Mesendoderm (in vitro differentiated cells): Measurements from ENCODE around the gene DKKL1.
"Not testable (repeated sequence)": the region's sequence is repeated elsewhere in the genome, so short reads cannot be mapped to it uniquely, and the experiment has no call there.

Source experiments
- DNase-seq: peaks from one replicate; pipeline ENCODE4 v3.0.0; 2013
- H2AK5ac ChIP-seq: 2 replicates; pipeline ENCODE4 v1.6.1; 2013; ENCODE audit warnings: low read length, inconsistent platforms
- H2BK120ac ChIP-seq: 2 replicates; pipeline ENCODE4 v1.6.1; 2013; ENCODE audit warnings: low read depth, mild to moderate bottlenecking, low read length, moderate library complexity, mixed read lengths
- H2BK15ac ChIP-seq: replicated peaks from 2 replicates; pipeline ENCODE4 v1.6.1; 2013; ENCODE audit warnings: low read depth, mild to moderate bottlenecking, moderate library complexity
- H2BK5ac ChIP-seq: 2 replicates; pipeline ENCODE4 v1.6.1; 2013; ENCODE audit warnings: low read length, inconsistent platforms
- H3K18ac ChIP-seq: 2 replicates; pipeline ENCODE4 v1.6.1; 2013; ENCODE audit warnings: mild to moderate bottlenecking, low read length, mixed read lengths
- H3K23ac ChIP-seq: one replicate; pipeline ENCODE4 v1.6.1; 2013; ENCODE audit warnings: low read length
- H3K27ac ChIP-seq: 2 replicates; pipeline ENCODE4 v1.5.1; 2013; ENCODE audit warnings: low read depth, mild to moderate bottlenecking, inconsistent platforms, low read length, moderate library complexity
- H3K27me3 ChIP-seq: 2 replicates; pipeline ENCODE4 v1.6.1; 2013; ENCODE audit warnings: low read length, control low read depth, mild to moderate bottlenecking, inconsistent platforms; ENCODE audit not compliant: insufficient read depth, poor library complexity
- H3K36me3 ChIP-seq: 2 replicates; pipeline ENCODE4 v1.6.1; 2013; ENCODE audit warnings: low read length, inconsistent platforms; ENCODE audit not compliant: control insufficient read depth, insufficient read depth
- H3K4ac ChIP-seq: one replicate; pipeline ENCODE4 v1.6.1; 2013; ENCODE audit warnings: low read depth, mild to moderate bottlenecking, low read length, moderate library complexity
- H3K4me1 ChIP-seq: 2 replicates; pipeline ENCODE4 v1.6.1; 2013; ENCODE audit warnings: low read depth, low read length, inconsistent platforms; ENCODE audit not compliant: control insufficient read depth
- H3K4me2 ChIP-seq: 2 replicates; pipeline ENCODE4 v1.6.1; 2013; ENCODE audit warnings: low read length
- H3K4me3 ChIP-seq: 2 replicates; pipeline ENCODE4 v1.5.1; 2013; ENCODE audit warnings: mild to moderate bottlenecking, low read length
- H3K56ac ChIP-seq: one replicate; pipeline ENCODE4 v1.6.1; 2013; ENCODE audit warnings: low read length
- H3K79me1 ChIP-seq: 2 replicates; pipeline ENCODE4 v1.6.1; 2013; ENCODE audit warnings: low read length, inconsistent platforms
- H3K79me2 ChIP-seq: 2 replicates; pipeline ENCODE4 v1.6.1; 2013; ENCODE audit warnings: mild to moderate bottlenecking, low read length; ENCODE audit not compliant: control insufficient read depth, insufficient read depth
- H3K9ac ChIP-seq: 2 replicates; pipeline ENCODE4 v1.6.1; 2013; ENCODE audit warnings: low read length, inconsistent platforms
- H4K5ac ChIP-seq: one replicate; pipeline ENCODE4 v1.6.1; 2013; ENCODE audit warnings: low read length
- H4K8ac ChIP-seq: one replicate; pipeline ENCODE4 v1.6.1; 2013; ENCODE audit warnings: low read depth, mild to moderate bottlenecking, control low read depth, low read length, moderate library complexity
- WGBS: extraction: QIAGEN DNeasy Blood & Tissue Kit; methylation state at CpG from one replicate; pipeline ENCODE4 v1.1.7; 2013; ENCODE audit warnings: low lambda C conversion rate, missing lambda C conversion rate; ENCODE audit not compliant: insufficient coverage; ENCODE audit errors: extremely low coverage; 5-methylcytosine and 5-hydroxymethylcytosine counted together

DKKL1 gene

DNA sequence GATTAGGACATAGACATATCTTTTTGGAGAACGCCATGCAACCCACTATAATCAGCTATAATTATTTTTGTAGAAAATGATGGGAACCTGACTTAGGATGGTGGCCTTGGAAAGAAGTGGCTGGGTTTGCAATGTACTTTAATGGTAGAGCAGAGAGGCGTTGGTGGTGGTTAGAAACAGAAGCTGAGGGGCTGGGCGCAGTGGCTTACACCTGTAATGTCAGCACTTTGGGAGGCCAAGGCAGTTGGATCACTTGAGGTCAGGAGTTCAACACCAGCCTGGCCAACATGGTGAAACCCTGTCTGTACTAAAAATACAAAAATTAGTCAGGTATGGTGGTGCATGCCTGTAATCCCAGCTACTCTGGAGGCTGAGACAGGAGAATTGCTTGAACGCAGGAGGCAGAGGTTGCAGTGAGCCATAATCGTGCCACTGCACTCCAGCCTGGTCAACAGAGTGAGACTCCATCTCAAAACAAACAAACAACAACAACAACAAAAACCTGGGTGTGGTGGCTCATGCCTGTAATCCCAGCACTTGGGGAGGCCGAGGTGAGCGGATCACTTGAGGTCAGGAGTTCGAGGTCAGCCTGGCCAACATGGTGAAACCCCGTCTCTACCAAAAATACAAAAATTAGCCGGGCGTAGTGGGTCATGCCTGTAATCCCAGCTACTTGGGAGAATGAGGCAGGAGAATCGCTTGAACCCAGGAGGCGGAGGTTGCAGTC lies 30.8 kb upstream of the DKKL1 start:
- H3K4me2 ChIP-seq, H3K23ac ChIP-seq, H2BK5ac ChIP-seq, H3K27ac ChIP-seq, H3K56ac ChIP-seq, H3K4me1 ChIP-seq, H2AK5ac ChIP-seq, H3K9ac ChIP-seq, H3K36me3 ChIP-seq, H3K79me2 ChIP-seq, DNase-seq, H3K4me3 ChIP-seq, H3K27me3 ChIP-seq, H3K79me1 ChIP-seq, H3K18ac ChIP-seq, H3K4ac ChIP-seq, H2BK15ac ChIP-seq, H4K5ac ChIP-seq, H4K8ac ChIP-seq, H2BK120ac ChIP-seq: not testable (repeated sequence)
- no CpG with 5 or more reads among the region's 13 CpGs for WGBS

DNA sequence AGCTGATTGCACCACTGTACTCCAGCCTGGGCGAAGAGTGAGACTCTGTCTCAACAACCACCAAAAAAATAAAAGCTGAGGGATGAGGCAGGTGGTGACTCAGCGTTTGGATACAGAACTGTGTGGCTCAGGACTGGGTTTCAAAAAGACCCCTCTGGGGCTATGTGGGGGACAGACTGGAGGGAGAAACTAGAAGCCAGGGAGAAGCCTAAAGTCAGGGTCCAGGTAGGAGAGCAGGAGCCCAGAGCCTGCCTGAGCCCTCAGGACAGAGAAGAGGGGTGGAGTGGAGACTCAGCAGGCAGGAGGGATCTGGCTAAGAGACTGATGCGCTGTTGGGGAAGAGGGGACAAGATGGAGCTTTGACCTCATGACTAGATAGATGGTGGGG lies 30.3 kb upstream of the DKKL1 start:
- H3K27ac ChIP-seq = no peak overlapping the region
- H2BK5ac ChIP-seq = no peak overlapping the region
- H3K79me1 ChIP-seq = no peaks in the 10 kb centered on the region
- no peaks in the 10 kb centered on the region for H3K79me2 ChIP-seq
- no peak overlapping the region for H2AK5ac ChIP-seq
- no peak overlapping the region for H3K4ac ChIP-seq
- no peak overlapping the region for H4K5ac ChIP-seq
- H3K36me3 ChIP-seq = no peaks in the 10 kb centered on the region
- peaks cover 2% of the 10 kb centered on the region for H3K4me1 ChIP-seq
- no peak overlapping the region for H3K4me3 ChIP-seq
- DNase-seq = no peak
- no peaks in the 10 kb centered on the region for H3K27me3 ChIP-seq
- H3K18ac ChIP-seq = no peak overlapping the region
- no peak overlapping the region for H4K8ac ChIP-seq
- no peak overlapping the region for H3K4me2 ChIP-seq
- no peak overlapping the region for H3K23ac ChIP-seq
- H2BK120ac ChIP-seq = no peak overlapping the region
- no peak overlapping the region for H3K9ac ChIP-seq
- H2BK15ac ChIP-seq = no peak overlapping the region
- WGBS = no CpG with 5 or more reads among the region's 3 CpGs
- H3K56ac ChIP-seq = no peak overlapping the region

DNA sequence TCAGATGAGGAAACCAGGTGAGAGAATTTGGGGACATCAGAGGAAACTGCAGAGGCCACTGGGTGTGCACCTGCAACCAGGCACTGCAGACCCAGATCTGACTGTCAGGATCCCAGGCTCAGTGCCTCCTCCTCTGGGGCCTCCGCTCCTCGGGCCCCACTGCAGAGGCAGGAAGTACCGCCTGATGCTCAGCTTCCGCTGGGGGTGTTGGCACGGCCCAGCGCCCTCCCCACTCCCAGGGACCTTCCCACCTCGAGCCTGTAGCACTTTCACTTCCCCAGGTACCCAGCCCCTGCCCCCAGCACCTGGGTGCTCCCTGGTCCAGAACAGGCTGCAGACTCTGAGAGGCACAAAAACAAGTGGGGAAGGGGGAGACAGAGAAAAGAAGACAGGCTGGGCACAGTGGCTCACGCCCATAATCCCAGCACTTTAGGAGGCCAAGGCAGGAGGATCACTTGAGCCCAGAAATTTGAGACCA lies 29.8 kb upstream of the DKKL1 start:
- H4K5ac ChIP-seq = no peak overlapping the region
- no peak overlapping the region for H4K8ac ChIP-seq
- no peak overlapping the region for H2BK5ac ChIP-seq
- no peak overlapping the region for H3K4ac ChIP-seq
- no peak overlapping the region for H3K18ac ChIP-seq
- H2AK5ac ChIP-seq = no peak overlapping the region
- H3K4me2 ChIP-seq = no peak overlapping the region
- H3K36me3 ChIP-seq = no peaks in the 10 kb centered on the region
- no peaks in the 10 kb centered on the region for H3K79me2 ChIP-seq
- H3K9ac ChIP-seq = no peak overlapping the region
- peaks cover 5% of the 10 kb centered on the region for H3K4me1 ChIP-seq
- no peak overlapping the region for H3K56ac ChIP-seq
- H3K4me3 ChIP-seq = no peak overlapping the region
- H2BK15ac ChIP-seq = no peak overlapping the region
- no peak overlapping the region for H2BK120ac ChIP-seq
- H3K23ac ChIP-seq = no peak overlapping the region
- no peak for DNase-seq
- H3K27ac ChIP-seq = no peak overlapping the region
- no CpG with 5 or more reads among the region's 8 CpGs for WGBS
- H3K79me1 ChIP-seq = no peaks in the 10 kb centered on the region
- no peaks in the 10 kb centered on the region for H3K27me3 ChIP-seq

DNA sequence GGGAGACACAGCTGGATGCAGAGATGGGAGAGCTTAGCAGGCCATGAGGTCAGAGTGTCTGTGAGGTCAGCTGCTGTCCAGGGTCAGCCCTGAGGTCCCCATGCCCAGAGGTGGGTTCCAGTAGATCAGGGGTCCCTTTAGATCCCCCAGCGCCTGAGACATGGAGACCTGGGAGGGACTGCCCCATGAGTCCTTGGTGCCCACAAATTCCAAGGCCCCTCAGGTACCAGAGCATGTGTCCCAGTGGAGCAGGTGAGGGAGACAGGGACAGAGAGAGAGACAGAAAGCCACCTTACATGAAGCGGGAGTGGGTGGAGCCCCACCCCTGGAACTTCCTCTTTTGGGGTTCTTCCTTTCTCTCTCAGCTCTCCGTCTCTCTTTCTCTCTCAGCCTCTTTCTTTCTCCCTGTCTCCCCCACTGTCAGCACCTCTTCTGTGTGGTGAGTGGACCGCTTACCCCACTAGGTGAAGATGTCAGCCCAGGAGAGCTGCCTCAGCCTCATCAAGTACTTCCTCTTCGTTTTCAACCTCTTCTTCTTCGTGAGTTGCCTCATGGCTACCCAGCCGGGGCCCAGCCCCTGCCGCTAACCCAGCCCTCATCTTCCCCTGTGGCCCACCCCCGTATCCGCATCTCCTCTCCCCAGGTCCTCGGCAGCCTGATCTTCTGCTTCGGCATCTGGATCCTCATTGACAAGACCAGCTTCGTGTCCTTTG lies 28.4 kb upstream of the DKKL1 start, which contains the start of gene CD37:
Gene CD37 (plus strand): TSS at position 336 of the 713 bp plus-strand sequence. CDS start 135 bp downstream, at position 471.
- no peak for DNase-seq
- no peak within 1 kb of the TSS for H3K27ac ChIP-seq
- H3K56ac ChIP-seq = no peak within 1 kb of the TSS
- H4K8ac ChIP-seq = no peak within 1 kb of the TSS
- no peaks in the 10 kb centered on the region for H3K27me3 ChIP-seq
- H3K9ac ChIP-seq = no peak within 1 kb of the TSS
- H3K18ac ChIP-seq = no peak within 1 kb of the TSS
- no peak within 1 kb of the TSS for H2AK5ac ChIP-seq
- WGBS = no CpG with 5 or more reads among the region's 13 CpGs
- H3K4ac ChIP-seq = no peak within 1 kb of the TSS
- no peak within 1 kb of the TSS for H3K4me2 ChIP-seq
- no peak within 1 kb of the TSS for H2BK120ac ChIP-seq
- H2BK5ac ChIP-seq = no peak within 1 kb of the TSS
- no peaks in the 10 kb centered on the region for H3K36me3 ChIP-seq
- no peak within 1 kb of the TSS for H3K23ac ChIP-seq
- H3K79me2 ChIP-seq = no peaks in the 10 kb centered on the region
- no peak within 1 kb of the TSS for H2BK15ac ChIP-seq
- H3K79me1 ChIP-seq = no peaks in the 10 kb centered on the region
- H3K4me1 ChIP-seq = peaks cover 8% of the 10 kb centered on the region
- H3K4me3 ChIP-seq = no peak within 1 kb of the TSS
- no peak within 1 kb of the TSS for H4K5ac ChIP-seq

DNA sequence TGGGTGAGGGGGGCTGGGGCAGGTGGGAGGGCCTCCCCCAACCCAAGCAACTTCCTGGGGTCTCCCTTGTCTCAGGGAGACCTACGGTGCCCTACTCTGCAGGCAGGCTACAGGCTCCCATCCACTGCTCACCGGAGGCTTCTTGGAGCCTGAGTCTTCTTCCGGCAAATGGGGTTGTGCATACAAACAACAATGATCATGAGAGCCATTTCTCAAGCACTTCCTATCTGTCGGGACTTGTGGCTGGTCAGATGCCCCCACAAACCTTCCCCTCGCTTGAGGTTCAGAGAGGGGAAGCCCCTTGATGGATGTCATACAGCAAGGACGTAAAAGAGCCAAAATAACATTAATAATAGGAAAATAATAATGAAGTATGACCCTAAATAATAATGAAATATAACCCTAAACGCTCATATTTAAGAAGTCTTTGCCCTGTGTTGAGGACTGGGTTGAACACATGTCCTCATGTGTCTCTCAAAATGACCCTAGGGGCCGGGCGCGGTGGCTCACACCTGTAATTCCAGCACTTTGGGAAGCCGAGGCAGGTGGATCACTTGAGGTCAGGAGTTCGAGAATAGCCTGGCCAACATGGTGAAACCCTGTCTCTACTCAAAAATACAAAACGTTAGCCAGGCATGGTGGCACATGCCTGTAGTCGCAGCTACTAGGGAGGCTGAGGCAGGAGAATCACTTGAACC lies 27.7 kb upstream of the DKKL1 start:
- Histone ChIP-seq H3K9ac (no peak overlapping the region), H2AK5ac (no peak overlapping the region), H3K27ac (no peak overlapping the region), H2BK120ac (no peak overlapping the region), H3K27me3 (no peaks in the 10 kb centered on the region), H2BK15ac (no peak overlapping the region), H3K79me1 (no peaks in the 10 kb centered on the region), H4K5ac (no peak overlapping the region), H3K4me1 (peaks cover 10% of the 10 kb centered on the region), H3K4me2 (no peak overlapping the region), H2BK5ac (no peak overlapping the region), H3K23ac (no peak overlapping the region), H3K4me3 (no peak overlapping the region), H3K4ac (no peak overlapping the region), H3K79me2 (no peaks in the 10 kb centered on the region), H3K18ac (no peak overlapping the region), H3K36me3 (no peaks in the 10 kb centered on the region), H3K56ac (no peak overlapping the region), H4K8ac (no peak overlapping the region)
- WGBS = no CpG with 5 or more reads among the region's 14 CpGs
- no peak for DNase-seq
